SK-N-SH treated with all-trans-retinoic acid at 6 μM for 48 hours (cell line): Measurements from ENCODE around the gene PKNOX2.

ENCODE experiments used
- ATAC-seq: fragments of 200-7000 bp; cut with Tn5 transposase; 3 replicates; pipeline ENCODE4 v1.9.1; 2020; ENCODE audit warnings: mild to moderate bottlenecking, moderate library complexity
- ARNTL ChIP-seq: fragments of 450-650 bp; formaldehyde crosslinking; IDR thresholded peaks from 2 replicates; pipeline ENCODE4 v1.5.0; 2020; ENCODE audit warnings: low read depth, mild to moderate bottlenecking, moderate library complexity, borderline replicate concordance
- BACH2 ChIP-seq: fragments of 250-450 bp; sonication (Bioruptor Pico); IDR thresholded peaks from 2 replicates; pipeline ENCODE4 v1.9.0; 2021; ENCODE audit warnings: mild to moderate bottlenecking, borderline replicate concordance
- CSDC2 ChIP-seq: fragments of 250-450 bp; sonication (Bioruptor Pico); IDR thresholded peaks from 2 replicates; pipeline ENCODE4 v1.5.0; 2020; ENCODE audit warnings: mild to moderate bottlenecking, moderate library complexity
- ESRRG ChIP-seq: fragments of 250-450 bp; sonication (Bioruptor Pico); IDR thresholded peaks from 2 replicates; pipeline ENCODE4 v1.6.1; 2021; ENCODE audit warnings: mild to moderate bottlenecking
- ISL1 ChIP-seq: fragments of 250-450 bp; sonication (Bioruptor Pico); IDR thresholded peaks from 2 replicates; pipeline ENCODE4 v2.1.2; 2022; ENCODE audit warnings: mild to moderate bottlenecking, moderate library complexity
- OSR1 ChIP-seq: fragments of 250-450 bp; sonication (Bioruptor Pico); IDR thresholded peaks from 2 replicates; pipeline ENCODE4 v1.8.0; 2022; ENCODE audit warnings: moderate library complexity, mild to moderate bottlenecking, inconsistent platforms
- PATZ1 ChIP-seq: fragments of 250-450 bp; sonication (Bioruptor Pico); IDR thresholded peaks from 2 replicates; pipeline ENCODE4 v1.8.0; 2020; ENCODE audit warnings: mild to moderate bottlenecking, moderate library complexity, borderline replicate concordance
- POU6F1 ChIP-seq: fragments of 250-450 bp; sonication (Bioruptor Pico); IDR thresholded peaks from 2 replicates; pipeline ENCODE4 v1.8.0; 2021; ENCODE audit warnings: low read depth, mild to moderate bottlenecking, moderate library complexity, borderline replicate concordance
- PPARA ChIP-seq: fragments of 250-450 bp; sonication (Bioruptor Pico); IDR thresholded peaks from 2 replicates; pipeline ENCODE4 v1.5.0; 2020; ENCODE audit warnings: mild to moderate bottlenecking, borderline replicate concordance
- RARB ChIP-seq: fragments of 250-450 bp; sonication (Bioruptor Pico); IDR thresholded peaks from 2 replicates; pipeline ENCODE4 v1.8.0; 2021; ENCODE audit warnings: mild to moderate bottlenecking, moderate library complexity
- SNAI2 ChIP-seq: fragments of 250-450 bp; sonication (Bioruptor Pico); IDR thresholded peaks from 2 replicates; pipeline ENCODE4 v1.5.0; 2020; ENCODE audit warnings: mild to moderate bottlenecking, moderate library complexity
- TCF4 ChIP-seq: fragments of 250-450 bp; sonication (Bioruptor Pico); IDR thresholded peaks from 2 replicates; pipeline ENCODE4 v1.8.0; 2021; ENCODE audit warnings: mild to moderate bottlenecking, moderate library complexity, borderline replicate concordance
- TOX ChIP-seq: fragments of 250-450 bp; sonication (Bioruptor Pico); IDR thresholded peaks from 2 replicates; pipeline ENCODE4 v1.8.0; 2021; ENCODE audit warnings: mild to moderate bottlenecking, moderate library complexity, borderline replicate concordance
- ZC3H10 ChIP-seq: fragments of 250-450 bp; sonication (Bioruptor Pico); IDR thresholded peaks from 2 replicates; pipeline ENCODE4 v1.5.1; 2021; ENCODE audit warnings: mild to moderate bottlenecking, moderate library complexity
- ZFP3 ChIP-seq: fragments of 250-450 bp; sonication (Bioruptor Pico); IDR thresholded peaks from 2 replicates; pipeline ENCODE4 v1.5.0; 2020; ENCODE audit warnings: mild to moderate bottlenecking, moderate library complexity
- ZNF565 ChIP-seq: fragments of 450-650 bp; formaldehyde crosslinking; conservative IDR thresholded peaks from 2 replicates; pipeline ENCODE4 v1.5.0; 2020; ENCODE audit warnings: low read depth, mild to moderate bottlenecking, moderate library complexity
- ZNF8 ChIP-seq: fragments of 450-650 bp; formaldehyde crosslinking; IDR thresholded peaks from 2 replicates; pipeline ENCODE4 v1.5.0; 2020; ENCODE audit warnings: mild to moderate bottlenecking, moderate library complexity
- TF ChIP-seq, protein P1 (sequence below): fragments of 250-450 bp; sonication (Bioruptor Pico); IDR thresholded peaks from 2 replicates; pipeline ENCODE4 v1.5.1; 2020; ENCODE audit warnings: low read depth, mild to moderate bottlenecking, moderate library complexity
- TF ChIP-seq, protein P2 (sequence below): fragments of 250-450 bp; sonication (Bioruptor Pico); IDR thresholded peaks from 2 replicates; pipeline ENCODE4 v1.5.0; 2020; ENCODE audit warnings: mild to moderate bottlenecking, moderate library complexity
- TF ChIP-seq, protein P3 (sequence below): fragments of 250-450 bp; sonication (Bioruptor Pico); IDR thresholded peaks from 2 replicates; pipeline ENCODE4 v1.5.1; 2021; ENCODE audit warnings: mild to moderate bottlenecking, moderate library complexity

PKNOX2 gene

GRCh38 chr11:125426818-125427528 is 262.4 kb downstream of the PKNOX2 start:
- ATAC-seq: no peak
- TF ChIP-seq ESRRG (CRISPR knock-in tag): no peak
- no peak for TF ChIP-seq PPARA
- no peak for TF ChIP-seq CSDC2 (CRISPR knock-in tag)
- TF ChIP-seq RARB (CRISPR knock-in tag): no peak
- TF ChIP-seq POU6F1 (CRISPR knock-in tag): no peak
- TF ChIP-seq BACH2 (CRISPR knock-in tag): no peak
- TF ChIP-seq ARNTL (CRISPR knock-in tag): no peak
- no peak for TF ChIP-seq ISL1 (CRISPR knock-in tag)
- no peak for TF ChIP-seq OSR1 (CRISPR knock-in tag)
- TF ChIP-seq TOX (CRISPR knock-in tag): no peak
- TF ChIP-seq SNAI2: no peak
- no peak for TF ChIP-seq ZNF565 (CRISPR knock-in tag)
- no peak for TF ChIP-seq ZC3H10
- TF ChIP-seq ZFP3 (CRISPR knock-in tag): no peak
- TF ChIP-seq, protein P1, sequence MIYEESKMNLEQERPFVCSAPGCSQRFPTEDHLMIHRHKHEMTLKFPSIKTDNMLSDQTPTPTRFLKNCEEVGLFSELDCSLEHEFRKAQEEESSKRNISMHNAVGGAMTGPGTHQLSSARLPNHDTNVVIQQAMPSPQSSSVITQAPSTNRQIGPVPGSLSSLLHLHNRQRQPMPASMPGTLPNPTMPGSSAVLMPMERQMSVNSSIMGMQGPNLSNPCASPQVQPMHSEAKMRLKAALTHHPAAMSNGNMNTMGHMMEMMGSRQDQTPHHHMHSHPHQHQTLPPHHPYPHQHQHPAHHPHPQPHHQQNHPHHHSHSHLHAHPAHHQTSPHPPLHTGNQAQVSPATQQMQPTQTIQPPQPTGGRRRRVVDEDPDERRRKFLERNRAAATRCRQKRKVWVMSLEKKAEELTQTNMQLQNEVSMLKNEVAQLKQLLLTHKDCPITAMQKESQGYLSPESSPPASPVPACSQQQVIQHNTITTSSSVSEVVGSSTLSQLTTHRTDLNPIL (CRISPR knock-in tag): no peak

DNA sequence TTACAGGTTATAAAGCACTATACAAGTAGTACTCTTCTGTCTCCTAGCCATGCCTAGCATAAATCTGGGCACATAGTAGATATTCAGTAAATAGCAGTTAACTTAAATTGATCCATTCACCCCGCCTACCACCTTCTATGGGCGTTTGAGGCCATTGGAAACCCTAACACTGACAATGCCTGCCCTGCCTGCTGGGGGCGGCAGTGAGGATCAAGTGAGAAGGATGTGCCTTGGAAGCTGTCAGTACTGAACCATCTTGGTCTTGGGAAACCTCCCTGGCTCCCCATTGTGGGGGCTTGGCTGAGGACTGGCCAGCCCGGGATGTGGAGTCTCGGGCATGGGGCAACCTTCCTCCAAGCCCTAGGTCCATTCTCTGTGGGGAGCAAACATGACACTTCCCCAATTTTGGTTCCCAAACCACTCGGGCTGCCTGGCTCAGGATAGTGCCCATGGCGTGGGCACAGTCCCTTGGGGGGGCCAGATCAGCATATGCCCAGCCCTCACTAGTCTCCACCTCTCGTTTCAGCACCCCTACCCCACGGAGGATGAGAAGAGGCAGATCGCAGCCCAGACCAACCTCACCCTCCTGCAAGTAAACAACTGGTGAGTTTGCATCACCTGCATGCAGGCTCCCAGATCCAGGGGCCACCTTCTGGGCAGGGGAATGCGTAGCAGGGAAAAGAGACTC is 264.1 kb downstream of the PKNOX2 start:
- TF ChIP-seq, protein P1 (CRISPR knock-in tag): no peak
- no peak for TF ChIP-seq ARNTL (CRISPR knock-in tag)
- TF ChIP-seq ISL1 (CRISPR knock-in tag): no peak
- TF ChIP-seq ESRRG (CRISPR knock-in tag): no peak
- TF ChIP-seq TOX (CRISPR knock-in tag): no peak
- TF ChIP-seq BACH2 (CRISPR knock-in tag): no peak
- TF ChIP-seq PPARA: no peak
- no peak for TF ChIP-seq RARB (CRISPR knock-in tag)
- TF ChIP-seq ZNF8 (CRISPR knock-in tag): no peak
- TF ChIP-seq, protein P2, sequence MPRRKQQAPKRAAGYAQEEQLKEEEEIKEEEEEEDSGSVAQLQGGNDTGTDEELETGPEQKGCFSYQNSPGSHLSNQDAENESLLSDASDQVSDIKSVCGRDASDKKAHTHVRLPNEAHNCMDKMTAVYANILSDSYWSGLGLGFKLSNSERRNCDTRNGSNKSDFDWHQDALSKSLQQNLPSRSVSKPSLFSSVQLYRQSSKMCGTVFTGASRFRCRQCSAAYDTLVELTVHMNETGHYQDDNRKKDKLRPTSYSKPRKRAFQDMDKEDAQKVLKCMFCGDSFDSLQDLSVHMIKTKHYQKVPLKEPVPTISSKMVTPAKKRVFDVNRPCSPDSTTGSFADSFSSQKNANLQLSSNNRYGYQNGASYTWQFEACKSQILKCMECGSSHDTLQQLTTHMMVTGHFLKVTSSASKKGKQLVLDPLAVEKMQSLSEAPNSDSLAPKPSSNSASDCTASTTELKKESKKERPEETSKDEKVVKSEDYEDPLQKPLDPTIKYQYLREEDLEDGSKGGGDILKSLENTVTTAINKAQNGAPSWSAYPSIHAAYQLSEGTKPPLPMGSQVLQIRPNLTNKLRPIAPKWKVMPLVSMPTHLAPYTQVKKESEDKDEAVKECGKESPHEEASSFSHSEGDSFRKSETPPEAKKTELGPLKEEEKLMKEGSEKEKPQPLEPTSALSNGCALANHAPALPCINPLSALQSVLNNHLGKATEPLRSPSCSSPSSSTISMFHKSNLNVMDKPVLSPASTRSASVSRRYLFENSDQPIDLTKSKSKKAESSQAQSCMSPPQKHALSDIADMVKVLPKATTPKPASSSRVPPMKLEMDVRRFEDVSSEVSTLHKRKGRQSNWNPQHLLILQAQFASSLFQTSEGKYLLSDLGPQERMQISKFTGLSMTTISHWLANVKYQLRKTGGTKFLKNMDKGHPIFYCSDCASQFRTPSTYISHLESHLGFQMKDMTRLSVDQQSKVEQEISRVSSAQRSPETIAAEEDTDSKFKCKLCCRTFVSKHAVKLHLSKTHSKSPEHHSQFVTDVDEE (CRISPR knock-in tag): no peak
- no peak for TF ChIP-seq SNAI2
- TF ChIP-seq, protein P3, sequence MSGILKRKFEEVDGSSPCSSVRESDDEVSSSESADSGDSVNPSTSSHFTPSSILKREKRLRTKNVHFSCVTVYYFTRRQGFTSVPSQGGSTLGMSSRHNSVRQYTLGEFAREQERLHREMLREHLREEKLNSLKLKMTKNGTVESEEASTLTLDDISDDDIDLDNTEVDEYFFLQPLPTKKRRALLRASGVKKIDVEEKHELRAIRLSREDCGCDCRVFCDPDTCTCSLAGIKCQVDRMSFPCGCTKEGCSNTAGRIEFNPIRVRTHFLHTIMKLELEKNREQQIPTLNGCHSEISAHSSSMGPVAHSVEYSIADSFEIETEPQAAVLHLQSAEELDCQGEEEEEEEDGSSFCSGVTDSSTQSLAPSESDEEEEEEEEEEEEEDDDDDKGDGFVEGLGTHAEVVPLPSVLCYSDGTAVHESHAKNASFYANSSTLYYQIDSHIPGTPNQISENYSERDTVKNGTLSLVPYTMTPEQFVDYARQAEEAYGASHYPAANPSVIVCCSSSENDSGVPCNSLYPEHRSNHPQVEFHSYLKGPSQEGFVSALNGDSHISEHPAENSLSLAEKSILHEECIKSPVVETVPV (CRISPR knock-in tag): no peak
- no peak for TF ChIP-seq TCF4 (CRISPR knock-in tag)
- no peak for TF ChIP-seq ZFP3 (CRISPR knock-in tag)
- TF ChIP-seq PATZ1 (CRISPR knock-in tag): no peak
- TF ChIP-seq CSDC2 (CRISPR knock-in tag): no peak
- no peak for TF ChIP-seq ZC3H10
- no peak for ATAC-seq
